Measurements from ENCODE around the gene TFAP2B.

Gene TFAP2B

GRCh38 chr6:50847890-50848594 is 29.4 kb downstream of the TFAP2B start:
- Histone ChIP-seq H3F3A (ENCODE audit: insufficient read depth, low read length) (no peaks in the 10 kb centered on the region), H3K9me3 (ENCODE audit: low read length) (no peaks in the 10 kb centered on the region)

GRCh38 chr6:50848989-50849795 is 30.5 kb downstream of the TFAP2B start:
- H3K4me2 ChIP-seq (ENCODE audit: low read length): no peak overlapping the region

More at GRCh38 chr6:50847890-50848594, 29.4 kb downstream of the TFAP2B start:
- Histone ChIP-seq H3K27ac (ENCODE audit: low read depth, low read length, poor library complexity, severe bottlenecking) (no peak overlapping the region), H3K36me3 (ENCODE audit: insufficient read depth, low read length) (no peaks in the 10 kb centered on the region), H2AFZ (ENCODE audit: low read length) (no peak overlapping the region), H3K4me1 (ENCODE audit: insufficient read depth, low read length, severe bottlenecking) (no peaks in the 10 kb centered on the region), H3K9me2 (ENCODE audit: low read depth, low read length) (no peaks in the 10 kb centered on the region), H3K9ac (ENCODE audit: low read length) (no peak overlapping the region), H3K27me3 (ENCODE audit: insufficient read depth, low read length) (no peaks in the 10 kb centered on the region), H3K4me2 (ENCODE audit: low read length) (no peak overlapping the region), H3K79me2 (ENCODE audit: insufficient read depth, low read length) (no peaks in the 10 kb centered on the region), H3K4me3 (ENCODE audit: low read depth, low read length, poor library complexity, severe bottlenecking) (no peak overlapping the region), H4K20me1 (ENCODE audit: insufficient read depth, low read length) (no peaks in the 10 kb centered on the region)
- no peak for TF ChIP-seq CTCF (IDR thresholded peaks at IDR 0.05; ENCODE audit: low read length)
- no peak for TF ChIP-seq EZH2 (IDR thresholded peaks at IDR 0.05; ENCODE audit: borderline replicate concordance, low read length)

GRCh38 chr6:50849796-50850180 is 31.1 kb downstream of the TFAP2B start:
- H3K4me1 ChIP-seq (ENCODE audit: insufficient read depth, low read length, severe bottlenecking): no peaks in the 10 kb centered on the region
- no peak overlapping the region for H3K9ac ChIP-seq (ENCODE audit: low read length)
- no peak overlapping the region for H3K27ac ChIP-seq (ENCODE audit: low read depth, low read length, poor library complexity, severe bottlenecking)
- H3K9me2 ChIP-seq (ENCODE audit: low read depth, low read length): no peaks in the 10 kb centered on the region
- H3K79me2 ChIP-seq (ENCODE audit: insufficient read depth, low read length): no peaks in the 10 kb centered on the region
- H3K9me3 ChIP-seq (ENCODE audit: low read length): no peaks in the 10 kb centered on the region
- no peaks in the 10 kb centered on the region for H3F3A ChIP-seq (ENCODE audit: insufficient read depth, low read length)
- no peak overlapping the region for H3K4me2 ChIP-seq (ENCODE audit: low read length)
- H3K4me3 ChIP-seq (ENCODE audit: low read depth, low read length, poor library complexity, severe bottlenecking): no peak overlapping the region
- TF ChIP-seq EZH2 (IDR thresholded peaks at IDR 0.05; ENCODE audit: borderline replicate concordance, low read length) (no peak), CTCF (IDR thresholded peaks at IDR 0.05; ENCODE audit: low read length) (no peak)
- H4K20me1 ChIP-seq (ENCODE audit: insufficient read depth, low read length): no peaks in the 10 kb centered on the region
- H2AFZ ChIP-seq (ENCODE audit: low read length): no peak overlapping the region
- no peaks in the 10 kb centered on the region for H3K36me3 ChIP-seq (ENCODE audit: insufficient read depth, low read length)
- H3K27me3 ChIP-seq (ENCODE audit: insufficient read depth, low read length): no peaks in the 10 kb centered on the region

More at GRCh38 chr6:50848989-50849795, 30.5 kb downstream of the TFAP2B start:
- Histone ChIP-seq H4K20me1 (ENCODE audit: insufficient read depth, low read length) (no peaks in the 10 kb centered on the region), H3K9ac (ENCODE audit: low read length) (no peak overlapping the region), H3K9me3 (ENCODE audit: low read length) (no peaks in the 10 kb centered on the region), H3K4me3 (ENCODE audit: low read depth, low read length, poor library complexity, severe bottlenecking) (no peak overlapping the region), H3F3A (ENCODE audit: insufficient read depth, low read length) (no peaks in the 10 kb centered on the region), H3K36me3 (ENCODE audit: insufficient read depth, low read length) (no peaks in the 10 kb centered on the region), H3K27ac (ENCODE audit: low read depth, low read length, poor library complexity, severe bottlenecking) (no peak overlapping the region), H3K4me1 (ENCODE audit: insufficient read depth, low read length, severe bottlenecking) (no peaks in the 10 kb centered on the region), H3K9me2 (ENCODE audit: low read depth, low read length) (no peaks in the 10 kb centered on the region), H3K79me2 (ENCODE audit: insufficient read depth, low read length) (no peaks in the 10 kb centered on the region), H3K27me3 (ENCODE audit: insufficient read depth, low read length) (no peaks in the 10 kb centered on the region), H2AFZ (ENCODE audit: low read length) (no peak overlapping the region)
- TF ChIP-seq CTCF (IDR thresholded peaks at IDR 0.05; ENCODE audit: low read length): no peak
- no peak for TF ChIP-seq EZH2 (IDR thresholded peaks at IDR 0.05; ENCODE audit: borderline replicate concordance, low read length)

Measured in OCI-LY1 (cell line).